Measurements from ENCODE around the gene CAND1.

GRCh38 chr12:67243260-67243659, 25.9 kb upstream of the CAND1 start:
- TF ChIP-seq SUZ12 (IDR thresholded peaks at IDR 0.05; ENCODE audit: extremely low read depth, insufficient read depth, insufficient read length) (no peak), YY1 (IDR thresholded peaks at IDR 0.05; ENCODE audit: insufficient read depth, insufficient read length) (no peak), ZNF274 (IDR thresholded peaks at IDR 0.05; ENCODE audit: low read depth, low read length) (no peak)

All from NT2/D1 (cell line).